ENCODE measurements around the gene GPR119.
"Not testable (repeated sequence)": the region's sequence is repeated elsewhere in the genome, so short reads cannot be mapped to it uniquely, and the experiment has no call there.

Gene GPR119

GRCh38 chrX:130343411-130343810, 42.1 kb downstream of the GPR119 start:
- no peak overlapping the region for H3K27ac ChIP-seq

GRCh38 chrX:130340271-130340670, 45.2 kb downstream of the GPR119 start:
- Histone ChIP-seq H3K4me3 (peak overlapping the region; percentile 52 to 75 (median 58)), H3K27ac (peak overlapping the region in 16 of 21 experiments; percentile 6 to 81 (median 70))

More at GRCh38 chrX:130343411-130343810, 42.1 kb downstream of the GPR119 start:
- no peak overlapping the region for H3K4me3 ChIP-seq

- Histone ChIP-seq H3K4me3 (peak within 1 kb of the TSS; percentile 52 to 75 (median 58)), H3K27ac (peak within 1 kb of the TSS in 18 of 21 experiments; percentile 6 to 81 (median 66))
Measured at GRCh38 chrX:130339408-130340222, 45.9 kb downstream of the GPR119 start, which contains the start of gene SLC25A14. TSS of gene SLC25A14 (plus strand) at chrX:130339919. CDS start at chrX:130340279, 360 bp downstream.

- H3K27ac ChIP-seq, result not testable (repeated sequence)
- peak overlapping the region in 4 of 7 experiments; percentile 52 to 75 (median 68) for H3K4me3 ChIP-seq
Measured at GRCh38 chrX:130338869-130339268, 46.6 kb downstream of the GPR119 start.

- Histone ChIP-seq H3K4me3 (no peak overlapping the region), H3K27ac (no peak overlapping the region)
Measured at GRCh38 chrX:130336531-130336930, 48.9 kb downstream of the GPR119 start.
